HG02678 (cell line): ENCODE results near the gene CLIP2.
"Not testable (repeated sequence)": the region's sequence is repeated elsewhere in the genome, so short reads cannot be mapped to it uniquely, and the experiment has no call there.

Experiments
- ATAC-seq: cut with Tn5 transposase; IDR thresholded peaks from one replicate; pipeline ENCODE4 v1.9.1; 2021; ENCODE audit warnings: mild to moderate bottlenecking, moderate library complexity; ENCODE audit not compliant: unreplicated experiment

The CLIP2 gene

GRCh38 chr7:74365322-74366022, 76.3 kb downstream of the CLIP2 start:
- no peak for ATAC-seq

DNA sequence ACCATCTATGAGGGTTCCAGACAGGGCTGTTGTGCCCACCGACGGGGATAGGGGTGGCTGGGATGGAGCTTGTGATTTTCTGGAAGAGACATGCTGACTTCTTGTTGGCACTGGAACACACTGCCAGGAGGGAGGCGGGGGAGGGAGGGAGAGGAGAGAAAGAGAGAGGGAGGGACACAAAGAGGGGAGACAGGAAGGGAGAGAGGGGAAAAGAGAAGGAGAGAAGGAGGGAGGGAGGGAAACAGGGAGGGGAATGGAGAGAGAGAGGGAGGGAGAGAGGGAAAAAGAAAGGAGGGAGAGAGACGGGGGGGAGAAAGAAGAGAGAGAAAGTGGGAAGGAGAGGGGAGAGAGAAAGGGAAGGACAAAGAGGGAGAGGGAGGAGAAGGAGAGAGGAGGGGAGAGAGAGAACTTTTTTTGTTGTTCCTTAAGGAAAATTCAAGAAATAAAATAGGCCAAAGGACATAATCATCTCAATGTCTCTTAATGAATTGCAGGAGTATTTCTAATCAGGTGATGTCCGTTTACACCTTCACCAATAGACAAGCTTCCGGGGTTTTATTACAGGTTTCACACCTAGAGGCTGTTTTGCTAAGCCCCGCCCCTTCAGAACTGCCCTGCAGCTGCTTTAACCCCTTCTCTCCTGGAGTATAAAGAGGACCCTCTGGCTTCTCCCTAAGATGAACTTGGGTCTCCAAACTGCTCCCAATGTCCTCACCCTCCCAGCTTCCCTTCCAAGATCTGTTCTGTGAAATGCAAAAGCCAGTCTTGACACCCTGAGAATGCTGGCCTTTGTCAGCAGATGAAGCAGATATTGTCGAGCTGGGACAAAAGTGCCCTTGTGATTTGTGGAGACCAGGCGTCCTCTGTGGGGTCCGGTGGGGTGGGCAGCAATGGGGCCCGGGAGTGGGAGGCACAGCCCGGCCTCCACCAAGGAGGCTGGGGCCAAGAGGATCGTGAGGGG, 82.5 kb downstream of the CLIP2 start:
- no peak for ATAC-seq

- no peak for ATAC-seq
Measured at GRCh38 chr7:74372511-74373111, 83.4 kb downstream of the CLIP2 start.

DNA sequence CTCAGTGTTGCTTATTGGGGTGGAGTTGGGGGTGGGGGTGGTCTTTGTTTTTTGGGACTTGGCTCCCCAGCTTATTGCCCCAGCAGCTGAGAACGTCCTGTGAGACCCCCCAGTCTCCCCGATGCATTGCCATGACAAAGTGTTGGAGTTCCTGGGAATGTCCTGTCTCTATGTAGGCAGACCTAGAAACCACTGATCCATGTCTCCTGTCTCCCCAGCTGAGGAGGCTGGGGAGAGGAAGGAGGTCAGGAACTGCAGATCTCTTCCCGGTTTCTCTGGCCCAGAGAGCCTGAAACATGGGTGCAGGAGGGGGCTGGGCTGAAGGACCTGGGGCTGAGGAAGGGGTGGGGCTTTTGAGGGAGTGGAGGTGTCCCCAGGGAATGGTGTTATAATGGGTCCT, 84.3 kb downstream of the CLIP2 start:
- ATAC-seq: no peak

- no peak for ATAC-seq
Measured at GRCh38 chr7:74375726-74376220, 86.6 kb downstream of the CLIP2 start.

DNA sequence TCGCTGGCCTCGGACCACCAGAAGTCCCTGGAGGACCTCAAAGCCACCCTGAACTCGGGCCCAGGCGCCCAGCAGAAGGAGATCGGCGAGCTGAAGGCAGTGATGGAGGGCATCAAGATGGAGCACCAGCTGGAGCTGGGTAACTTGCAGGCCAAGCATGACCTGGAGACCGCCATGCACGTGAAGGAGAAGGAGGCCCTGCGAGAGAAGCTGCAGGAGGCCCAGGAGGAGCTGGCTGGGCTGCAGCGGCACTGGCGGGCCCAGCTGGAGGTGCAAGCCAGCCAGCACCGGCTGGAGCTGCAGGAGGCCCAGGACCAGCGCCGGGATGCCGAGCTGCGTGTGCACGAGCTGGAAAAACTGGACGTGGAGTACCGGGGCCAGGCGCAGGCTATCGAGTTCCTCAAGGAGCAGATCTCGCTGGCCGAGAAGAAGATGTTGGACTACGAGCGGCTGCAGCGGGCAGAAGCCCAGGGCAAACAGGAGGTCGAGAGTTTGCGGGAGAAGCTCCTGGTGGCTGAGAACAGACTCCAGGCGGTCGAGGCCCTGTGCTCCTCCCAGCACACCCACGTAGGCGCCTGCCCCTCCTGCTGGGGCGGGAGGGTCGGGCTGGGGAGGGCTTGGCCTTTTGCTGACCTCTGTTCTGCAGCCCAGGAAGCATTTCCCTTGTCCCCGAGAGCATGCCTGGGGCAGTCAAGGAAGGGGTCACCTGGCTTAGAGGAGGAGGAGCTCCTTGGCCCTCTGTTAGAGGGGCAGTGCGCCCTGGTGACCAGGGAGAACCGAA, 87.2 kb downstream of the CLIP2 start:
- ATAC-seq: no peak

DNA sequence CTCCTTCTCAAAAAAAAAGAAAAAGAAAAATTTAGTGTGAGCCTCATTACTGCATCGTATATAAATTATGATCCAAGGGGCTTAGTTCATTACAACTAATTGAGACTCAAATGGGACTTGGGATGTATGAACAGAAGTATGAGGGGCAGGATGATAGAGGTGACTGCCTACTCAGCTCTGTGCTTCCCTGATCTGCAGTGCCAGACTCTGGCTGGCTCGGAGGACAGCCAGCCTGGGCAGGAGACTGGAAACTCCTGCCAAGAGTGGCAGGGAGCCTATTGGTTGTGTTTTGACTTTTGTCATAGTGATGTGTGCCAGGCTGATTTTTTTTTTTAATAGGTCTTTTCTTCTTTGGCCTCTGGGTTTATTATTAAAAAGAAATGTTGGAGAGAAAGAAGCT, 90.7 kb downstream of the CLIP2 start:
- ATAC-seq: no peak

- ATAC-seq: no peak
Measured at GRCh38 chr7:74380720-74381119, 91.5 kb downstream of the CLIP2 start.

DNA sequence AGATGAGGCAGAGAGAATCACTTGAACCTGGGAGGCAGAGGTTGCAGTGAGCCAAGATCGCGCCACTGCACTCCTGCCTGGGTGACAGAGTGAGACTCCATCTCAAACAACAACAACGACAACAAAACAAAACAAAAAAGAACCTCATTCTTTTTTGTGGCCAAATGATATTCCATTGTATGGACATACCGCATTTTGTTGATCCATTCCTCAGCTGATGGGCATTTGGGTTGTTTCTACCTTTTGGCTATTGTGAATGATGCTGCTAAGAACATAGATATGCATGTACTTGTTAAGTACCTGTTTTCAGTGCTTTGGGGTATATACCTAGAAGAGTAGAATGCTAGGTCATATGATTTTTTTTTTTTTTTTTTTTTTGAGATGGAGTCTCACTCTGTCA, 94.9 kb downstream of the CLIP2 start:
- ATAC-seq: not testable (repeated sequence)

DNA sequence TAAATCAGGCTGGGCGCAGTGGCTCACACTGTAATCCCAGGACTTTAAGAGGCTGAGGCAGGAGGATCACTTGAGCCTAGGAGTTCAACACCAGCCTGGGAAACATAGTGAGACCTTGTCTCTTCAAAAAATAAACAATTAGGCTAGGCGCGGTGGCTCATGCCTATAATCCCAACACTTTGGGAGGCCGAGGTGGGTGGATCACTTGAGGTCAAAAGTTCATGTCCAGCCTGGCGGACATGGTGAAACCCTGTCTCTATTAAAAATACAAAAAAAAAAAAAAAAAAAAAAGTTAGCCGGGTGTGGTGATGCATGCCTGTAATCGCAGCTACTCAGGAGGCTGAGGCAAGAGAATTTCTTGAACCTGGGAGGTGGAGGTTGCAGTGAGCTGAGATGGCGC, 95.6 kb downstream of the CLIP2 start:
- not testable (repeated sequence) for ATAC-seq

- no peak for ATAC-seq
Measured at GRCh38 chr7:74387606-74388005, 98.4 kb downstream of the CLIP2 start.

DNA sequence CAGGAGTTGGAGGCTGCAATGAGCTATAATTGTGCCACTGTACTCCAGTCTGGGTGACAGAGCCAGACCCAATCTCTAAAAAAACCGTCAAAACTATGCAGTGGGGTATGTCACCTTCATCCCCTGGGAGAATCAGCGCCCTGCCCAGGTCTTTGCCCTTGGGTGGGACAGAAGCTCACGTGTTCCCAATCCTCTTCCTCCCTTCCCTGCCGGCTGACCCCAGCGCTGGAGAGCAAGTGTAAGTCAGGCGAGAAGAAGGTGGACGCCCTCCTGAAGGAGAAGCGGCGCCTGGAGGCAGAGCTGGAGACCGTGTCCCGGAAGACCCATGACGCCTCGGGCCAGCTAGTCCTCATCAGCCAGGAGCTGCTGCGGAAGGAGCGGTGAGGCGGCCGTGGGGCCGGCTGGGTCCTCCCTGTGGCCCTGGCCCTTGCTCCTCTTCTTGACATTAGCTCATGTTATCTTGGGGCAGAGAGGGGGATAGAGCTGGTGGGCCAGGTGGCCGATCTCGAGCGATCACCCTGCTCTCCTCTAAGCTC, 99.7 kb downstream of the CLIP2 start:
- no peak for ATAC-seq

DNA sequence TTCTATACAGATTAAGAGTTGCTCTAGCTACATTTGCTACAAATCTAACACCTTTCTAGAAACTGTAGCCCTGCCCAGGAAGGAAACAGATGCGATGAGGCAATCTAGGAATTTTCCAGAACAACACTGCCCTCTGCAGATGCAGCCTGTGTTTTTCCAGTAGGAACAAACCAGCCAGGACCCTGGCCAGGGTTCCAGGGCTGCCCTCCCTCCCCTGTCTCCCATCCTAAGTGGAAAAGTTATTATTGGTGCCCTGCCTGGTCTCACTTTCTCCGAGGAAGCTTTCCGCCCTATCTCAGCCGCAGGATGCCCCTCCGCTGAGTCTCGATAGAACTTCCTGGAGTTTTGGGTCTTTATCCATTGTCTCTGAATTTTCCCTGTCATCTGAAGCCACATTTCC, 104.5 kb downstream of the CLIP2 start:
- not testable (repeated sequence) for ATAC-seq

DNA sequence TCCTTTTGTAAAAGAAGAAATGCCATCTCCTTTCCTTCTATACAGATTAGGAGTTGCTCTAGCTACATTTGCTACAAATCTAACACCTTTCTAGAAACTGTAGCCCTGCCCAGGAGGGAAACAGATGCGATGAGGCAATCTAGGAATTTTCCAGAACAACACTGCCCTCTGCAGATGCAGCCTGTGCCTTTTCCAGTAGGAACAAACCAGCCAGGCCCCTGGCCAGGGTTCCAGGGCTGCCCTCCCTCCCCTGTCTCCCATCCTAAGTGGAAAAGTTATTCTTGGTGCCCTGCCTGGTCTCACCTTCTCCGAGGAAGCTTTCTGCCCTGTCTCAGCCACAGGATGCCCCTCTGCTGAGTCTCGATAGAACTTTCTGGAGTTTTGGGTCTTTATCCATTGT, 105.4 kb downstream of the CLIP2 start:
- ATAC-seq: not testable (repeated sequence)

DNA sequence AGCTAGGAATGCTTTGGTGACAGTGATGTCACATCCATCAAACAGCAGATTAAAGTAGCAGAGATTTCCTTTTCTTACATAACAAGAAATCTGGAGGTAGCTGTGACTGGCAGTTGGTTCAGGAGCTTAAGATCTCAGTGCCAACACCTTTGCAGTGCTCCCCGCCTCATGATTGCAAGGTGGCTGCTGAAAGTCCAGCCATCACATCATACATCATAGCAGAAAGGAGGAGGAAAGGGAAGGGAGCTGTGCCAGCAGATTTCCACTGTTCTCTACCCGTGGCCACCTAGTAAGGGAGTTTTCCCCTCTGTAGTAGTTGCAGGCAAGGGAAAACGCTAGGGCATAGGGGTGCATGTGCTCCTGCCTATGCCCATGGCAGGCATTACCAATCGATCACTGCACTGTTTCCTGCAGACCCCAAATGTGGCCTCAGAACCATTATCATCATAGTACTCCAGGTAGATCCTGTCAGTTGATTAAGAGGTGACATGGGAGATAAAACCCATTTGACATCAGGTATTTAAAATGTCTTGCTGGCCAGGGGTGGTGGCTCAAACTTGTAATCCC, 106.6 kb downstream of the CLIP2 start:
- no peak for ATAC-seq

GRCh38 chr7:74396993-74397392, 107.8 kb downstream of the CLIP2 start:
- no peak for ATAC-seq

DNA sequence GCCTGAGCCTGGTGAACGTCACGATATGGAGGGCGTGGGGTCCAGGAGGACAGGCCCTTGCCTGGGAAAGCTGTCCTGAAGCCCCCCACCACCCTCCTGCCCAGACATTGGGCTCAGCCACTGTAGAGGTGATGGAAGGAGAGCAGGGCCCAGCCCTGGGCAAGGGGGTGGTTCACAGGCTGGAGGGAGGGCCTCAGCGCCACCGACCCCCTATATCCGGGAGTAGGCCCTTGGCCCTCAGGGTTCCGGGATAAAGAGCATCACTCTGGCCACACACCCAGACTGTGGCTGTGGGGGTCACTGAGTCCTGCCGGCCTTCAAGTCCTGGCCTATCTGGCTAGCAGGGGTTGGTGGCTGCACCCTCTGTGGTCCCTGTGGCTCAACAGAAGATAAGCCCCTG, 109.2 kb downstream of the CLIP2 start:
- no peak for ATAC-seq

DNA sequence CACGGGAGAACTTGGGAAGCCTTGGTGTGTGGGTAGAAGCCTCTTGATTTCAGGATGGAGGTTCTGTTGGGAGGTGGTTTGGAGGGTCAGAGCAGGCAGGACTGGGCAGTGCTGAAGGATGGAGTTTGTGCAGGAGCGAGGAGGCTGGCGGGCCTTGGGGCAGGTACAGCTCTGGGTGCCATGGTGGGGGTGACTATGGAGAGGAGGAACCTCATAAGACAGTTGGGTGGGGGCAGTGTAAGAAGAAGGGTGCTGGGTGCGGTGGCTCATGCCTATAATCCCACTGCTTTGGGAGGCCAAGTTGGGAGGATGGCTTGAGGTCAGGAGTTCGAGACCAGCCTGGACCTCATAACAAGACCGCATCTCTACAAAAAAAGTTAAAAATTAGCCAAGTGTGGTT, 109.8 kb downstream of the CLIP2 start:
- no peak for ATAC-seq

DNA sequence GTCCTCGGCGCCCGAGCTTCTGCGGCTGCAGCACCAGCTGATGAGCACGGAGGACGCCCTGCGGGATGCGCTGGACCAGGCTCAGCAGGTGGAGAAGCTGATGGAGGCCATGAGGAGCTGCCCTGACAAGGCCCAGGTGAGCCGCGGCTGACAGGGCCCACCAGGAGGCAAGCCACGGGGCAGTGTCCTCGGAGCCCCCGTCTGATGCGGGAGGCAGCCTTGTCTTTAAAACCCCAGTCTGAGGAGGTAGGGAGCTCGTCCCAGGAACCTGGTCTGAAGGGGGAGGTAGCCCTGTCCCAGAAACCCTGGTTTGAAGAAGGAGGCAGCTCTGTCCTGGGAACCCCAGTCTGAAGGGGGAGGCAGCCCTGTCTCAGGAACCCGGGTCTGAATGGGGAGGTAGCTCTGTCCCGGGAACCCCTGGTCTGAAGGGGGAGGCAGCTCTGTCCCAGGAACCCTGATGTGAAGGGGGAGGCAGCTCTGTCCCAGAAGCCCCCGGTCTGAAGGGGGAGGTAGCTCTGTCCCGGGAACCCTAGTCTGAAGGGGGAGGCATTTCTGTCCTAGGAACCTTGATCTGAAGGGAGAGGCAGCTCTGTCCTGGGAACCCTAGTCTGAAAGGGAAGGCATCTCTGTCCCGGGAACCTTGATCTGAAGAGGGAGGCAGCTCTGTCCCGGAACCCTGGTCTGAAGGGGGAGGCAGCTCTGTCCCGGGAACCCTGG, 111.4 kb downstream of the CLIP2 start:
- no peak for ATAC-seq
